Fibroblast of skin of abdomen (primary cell): ENCODE data around the gene IRF5.
A peak's percentile ranks its signal among the peaks of the same experiment; 100 is the strongest.
"Not testable (repeated sequence)": the region's sequence is repeated elsewhere in the genome, so short reads cannot be mapped to it uniquely, and the experiment has no call there.

Source experiments
- DNase-seq: peaks from one replicate; pipeline ENCODE4 v3.0.0-alpha.2; 2013

IRF5 gene

GRCh38 chr7:128906766-128907559 lies 30.8 kb upstream of the IRF5 start:
- no peak for DNase-seq

GRCh38 chr7:128908750-128909624 lies 28.7 kb upstream of the IRF5 start:
- no peak for DNase-seq

- peak; percentile 32 for DNase-seq
These were observed 27.8 kb upstream of the IRF5 start for GRCh38 chr7:128909625-128910568.

- no peak for DNase-seq
These were observed 27.2 kb upstream of the IRF5 start, which contains the start of gene KCP for GRCh38 chr7:128910569-128910945. Gene KCP, minus strand, starts transcription at chr7:128910709. Its CDS starts 33 bp downstream, at chr7:128910676.

- DNase-seq: no peak
These were observed 26.2 kb upstream of the IRF5 start for GRCh38 chr7:128911423-128912031.

- DNase-seq: no peak
These were observed 25.4 kb upstream of the IRF5 start for GRCh38 chr7:128912281-128912680.

- DNase-seq: not testable (repeated sequence)
These were observed 24.8 kb upstream of the IRF5 start for GRCh38 chr7:128912709-128913495.

GRCh38 chr7:128913870-128914565 lies 23.7 kb upstream of the IRF5 start:
- no peak for DNase-seq

GRCh38 chr7:128914566-128915151 lies 23.1 kb upstream of the IRF5 start:
- DNase-seq: no peak

- no peak for DNase-seq
These were observed 22.4 kb upstream of the IRF5 start for GRCh38 chr7:128915271-128915819.

GRCh38 chr7:128915841-128916642 lies 21.7 kb upstream of the IRF5 start:
- no peak for DNase-seq

GRCh38 chr7:128916643-128916915 lies 21.1 kb upstream of the IRF5 start:
- no peak for DNase-seq

GRCh38 chr7:128917122-128917521 lies 20.6 kb upstream of the IRF5 start:
- no peak for DNase-seq

GRCh38 chr7:128918016-128918665 lies 19.6 kb upstream of the IRF5 start:
- no peak for DNase-seq

- no peak for DNase-seq
These were observed 18.5 kb upstream of the IRF5 start for GRCh38 chr7:128919241-128919640.

GRCh38 chr7:128919881-128920799 lies 17.6 kb upstream of the IRF5 start:
- DNase-seq: no peak

GRCh38 chr7:128920913-128921582 lies 16.7 kb upstream of the IRF5 start:
- DNase-seq: no peak
